Cardiac fibroblast (primary cell): Measurements from ENCODE around the gene MARF1.

Source experiments
- DNase-seq, 2 donors: peaks; one replicate each; pipeline versions ENCODE4 v3.0.0 to v3.0.0-alpha.2; 2010; ENCODE audit warnings: low read depth in 2 of 2
- H3K4me3 ChIP-seq, 2 donors: replicated peaks in 1 of 2; 1 replicate in 1 of 2; 2 replicates in 1 of 2; pipeline ENCODE4 v1.5.1; 2011; ENCODE audit warnings: low read depth in 2 of 2, low read length in 2 of 2, mild to moderate bottlenecking in 2 of 2, moderate library complexity in 1 of 2
- CTCF ChIP-seq: IDR thresholded peaks from one replicate; pipeline ENCODE4 v1.5.1; 2011; ENCODE audit warnings: low read depth, mild to moderate bottlenecking, low read length, inconsistent platforms

MARF1 gene

DNA sequence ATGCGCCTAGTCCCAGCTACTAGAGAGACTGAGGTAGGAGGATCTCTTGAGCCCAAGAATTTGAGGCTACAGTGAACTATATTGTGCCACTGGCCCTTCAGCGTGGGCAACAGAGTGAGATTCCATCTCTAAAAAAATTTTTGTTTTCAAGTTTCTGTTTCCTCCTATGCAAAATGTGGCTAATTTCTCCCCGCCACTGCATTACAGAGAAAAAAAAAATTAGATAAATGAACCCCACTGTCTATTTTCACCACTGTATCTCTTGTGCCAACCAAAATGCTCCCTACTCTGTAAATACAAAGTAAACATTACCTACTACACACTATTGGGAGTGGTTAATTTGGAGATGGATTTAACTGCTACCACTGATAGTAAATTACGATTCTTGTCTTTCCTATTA is 2.0 kb downstream of the MARF1 start:
- DNase-seq = no peak
- no peak for TF ChIP-seq CTCF
- no peak overlapping the region for H3K4me3 ChIP-seq

DNA sequence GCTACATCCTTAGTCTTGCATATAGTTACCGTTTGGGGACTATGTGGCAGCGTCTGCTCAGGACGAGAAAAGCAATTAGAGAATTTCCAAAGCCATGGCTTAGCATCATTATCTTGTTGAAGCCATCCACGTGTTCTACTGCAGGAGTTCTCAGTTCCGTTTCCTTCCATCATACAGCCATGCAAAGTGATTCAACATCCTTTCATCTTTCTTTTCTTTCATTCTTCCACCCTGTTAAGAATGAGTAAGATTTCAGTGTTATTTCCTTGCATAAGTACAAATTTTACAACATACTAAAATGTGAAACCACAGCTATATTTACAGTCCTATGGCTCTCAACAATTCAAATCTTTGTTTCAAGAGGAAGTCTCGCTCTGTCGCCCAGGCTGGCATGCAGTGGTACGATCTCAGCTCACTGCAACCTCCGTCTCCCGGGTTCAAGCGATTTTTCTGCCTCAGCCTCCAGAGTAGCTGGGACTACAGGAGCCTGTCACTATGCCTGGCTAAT is 3.8 kb downstream of the MARF1 start:
- no peak for TF ChIP-seq CTCF
- no peak overlapping the region for H3K4me3 ChIP-seq
- DNase-seq = no peak

GRCh38 chr16:15636392-15636873 is 6.5 kb downstream of the MARF1 start:
- H3K4me3 ChIP-seq = no peak overlapping the region
- no peak for TF ChIP-seq CTCF
- DNase-seq = no peak

DNA sequence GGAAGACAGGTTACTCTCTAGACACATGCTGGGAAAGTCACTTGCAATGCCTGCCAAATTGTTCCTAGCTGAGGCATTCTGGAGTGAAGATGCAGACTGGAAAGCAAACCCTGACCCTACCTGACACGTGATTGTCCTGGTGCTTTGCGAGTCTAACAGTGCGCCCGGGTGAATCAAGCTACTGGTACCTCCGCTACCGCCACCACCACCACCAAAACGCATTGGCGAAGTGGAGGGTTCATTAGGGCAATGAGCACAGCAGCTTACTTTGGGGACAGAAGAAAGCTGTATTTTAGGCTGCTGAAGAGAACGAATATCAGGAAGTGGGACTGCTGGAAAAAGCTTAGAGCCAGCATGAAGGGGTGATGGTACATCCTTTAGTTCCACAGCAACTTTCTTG is 7.0 kb downstream of the MARF1 start:
- H3K4me3 ChIP-seq = no peak overlapping the region
- no peak for TF ChIP-seq CTCF
- DNase-seq = no peak

GRCh38 chr16:15631730-15632409 is 11.1 kb downstream of the MARF1 start:
- no peak for DNase-seq
- no peak for TF ChIP-seq CTCF
- no peak overlapping the region for H3K4me3 ChIP-seq

GRCh38 chr16:15621889-15622288 is 21.1 kb downstream of the MARF1 start:
- no peak for TF ChIP-seq CTCF
- DNase-seq = no peak
- no peak overlapping the region for H3K4me3 ChIP-seq

DNA sequence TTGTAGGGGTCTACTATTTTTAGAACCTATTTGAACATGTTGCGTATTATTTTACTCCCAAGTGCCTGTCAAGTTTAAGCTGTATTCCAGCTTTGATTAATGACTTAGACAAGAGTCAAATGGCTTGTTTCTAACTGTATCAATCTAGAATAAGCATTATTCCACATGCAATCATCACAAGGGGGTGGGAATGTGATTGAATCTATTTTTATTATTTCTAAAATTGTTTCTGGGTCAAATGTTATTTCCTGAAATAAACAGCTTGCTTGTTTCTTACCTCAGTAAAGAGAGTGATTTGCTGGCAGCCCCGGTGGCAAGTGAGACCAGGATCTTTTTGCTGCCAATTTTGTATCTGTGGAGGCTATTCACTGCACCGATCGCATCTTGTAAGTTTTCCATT is 21.5 kb downstream of the MARF1 start:
- no peak for DNase-seq
- no peak overlapping the region for H3K4me3 ChIP-seq
- TF ChIP-seq CTCF = no peak
